HG03039 (cell line): ENCODE data around the gene TGFBR3.

Source experiments
- ATAC-seq: cut with Tn5 transposase; IDR thresholded peaks from one replicate; pipeline ENCODE4 v1.9.1; 2021; ENCODE audit warnings: mild to moderate bottlenecking, moderate library complexity; ENCODE audit not compliant: unreplicated experiment

Gene TGFBR3

DNA sequence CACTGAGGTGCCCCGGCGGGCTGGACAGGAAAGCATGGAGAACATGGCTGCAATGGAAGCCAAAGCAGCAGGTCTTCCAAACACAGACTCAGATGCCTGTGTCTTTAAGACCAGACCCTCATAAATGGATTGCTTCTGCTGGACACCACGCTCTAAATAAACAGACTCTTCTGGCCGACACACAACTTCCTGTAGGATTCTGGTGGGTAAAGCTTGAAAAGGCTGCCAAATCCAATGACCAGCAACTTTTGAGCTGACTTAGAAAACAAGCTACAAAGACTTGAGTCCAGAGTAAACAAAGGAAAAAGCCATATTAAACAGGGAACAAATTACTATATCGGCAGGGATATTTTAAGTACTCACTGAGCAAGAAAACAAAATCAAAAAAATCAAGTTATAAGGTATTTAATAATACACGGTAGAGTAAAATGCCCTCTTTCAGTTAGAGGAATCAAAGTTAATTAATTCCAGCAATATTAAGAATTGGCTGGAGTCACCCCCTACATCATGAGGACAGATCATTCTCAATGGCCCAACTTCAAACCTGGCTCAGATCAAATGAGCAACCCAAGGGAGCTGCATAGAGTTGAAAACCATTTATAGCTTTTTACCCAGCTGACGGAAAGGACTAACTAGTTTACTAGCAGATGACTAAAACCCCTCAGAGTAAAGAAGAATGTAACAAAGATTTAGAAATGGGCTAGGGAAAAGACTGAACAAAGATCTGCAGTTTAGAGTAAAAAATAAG is 102.4 kb downstream of the TGFBR3 start:
- ATAC-seq, result no peak

DNA sequence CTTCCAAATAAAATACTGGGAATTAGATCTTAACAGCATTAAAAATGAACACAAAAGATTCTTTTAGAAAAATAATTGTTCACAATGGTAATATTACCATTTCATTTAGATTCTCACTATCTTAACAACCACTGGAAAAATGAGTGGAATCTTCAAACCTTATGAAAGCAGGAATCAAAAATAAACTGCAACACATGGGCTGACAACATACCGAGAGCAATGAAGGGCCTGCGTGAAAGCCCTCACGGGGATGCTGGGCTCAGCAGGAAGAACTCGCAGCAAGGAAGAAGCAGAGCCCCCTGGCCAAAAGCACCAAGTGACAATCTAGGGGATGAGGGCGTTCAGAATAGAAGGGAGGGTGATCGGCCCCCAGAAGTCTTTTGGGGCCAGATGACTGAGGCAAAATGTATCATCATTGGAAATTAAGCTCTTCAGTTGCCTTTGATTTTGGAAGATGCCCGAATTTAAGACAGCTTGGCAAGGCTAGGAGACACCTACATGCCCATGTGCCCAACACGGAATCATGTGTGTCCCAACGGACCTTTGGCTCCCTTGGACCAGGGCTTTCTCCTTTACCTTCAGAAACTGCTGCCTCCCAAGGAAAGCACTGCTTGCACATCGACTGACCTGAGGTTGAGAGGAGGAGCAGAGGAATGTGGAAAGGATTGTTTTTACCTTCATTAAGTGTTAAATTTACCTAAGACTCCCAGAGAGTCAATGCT is 103.9 kb downstream of the TGFBR3 start:
- no peak for ATAC-seq

DNA sequence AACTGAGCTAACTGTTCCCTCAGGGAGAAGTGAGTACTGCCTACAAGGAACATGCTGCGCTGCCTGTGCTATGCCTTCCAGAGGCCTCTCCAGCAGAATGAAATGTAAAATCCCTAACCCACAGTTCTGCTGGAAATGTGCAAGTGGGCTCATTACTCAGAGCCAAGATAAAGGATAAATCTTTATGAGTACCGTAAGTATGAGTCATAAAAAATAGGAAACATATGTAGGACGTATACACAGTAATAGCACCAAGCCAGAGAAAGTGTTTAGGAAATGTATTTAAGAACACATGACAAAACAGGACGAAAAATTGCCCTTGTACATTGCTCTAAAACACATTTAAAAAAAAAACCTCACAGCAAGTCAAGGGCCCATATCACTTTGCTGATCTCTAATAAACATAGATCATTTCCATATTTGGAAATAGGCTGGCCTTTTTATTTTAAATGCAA is 104.6 kb downstream of the TGFBR3 start:
- no peak for ATAC-seq

DNA sequence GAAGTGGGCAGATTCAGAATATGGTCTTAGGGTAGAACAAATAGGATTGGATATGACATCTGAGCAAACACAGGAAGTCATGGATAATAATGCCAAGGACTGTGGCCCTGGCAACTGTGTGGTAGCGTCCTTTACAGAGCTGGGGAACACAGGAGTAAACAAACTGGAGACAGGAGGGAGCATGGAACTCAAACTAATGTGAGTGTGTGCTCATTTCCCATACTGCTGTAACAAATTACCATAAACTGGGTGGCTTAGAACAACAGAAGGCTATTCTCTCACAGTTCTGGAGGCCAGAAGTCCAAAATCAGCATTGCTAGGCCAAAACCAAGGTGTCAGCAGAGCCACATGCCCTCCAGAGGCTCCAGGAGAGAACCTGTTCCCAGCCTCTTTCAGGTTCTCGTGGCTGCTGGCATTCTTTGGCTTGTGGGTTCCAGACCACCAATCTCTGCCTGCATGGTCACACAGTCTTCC is 106.4 kb downstream of the TGFBR3 start:
- no peak for ATAC-seq

DNA sequence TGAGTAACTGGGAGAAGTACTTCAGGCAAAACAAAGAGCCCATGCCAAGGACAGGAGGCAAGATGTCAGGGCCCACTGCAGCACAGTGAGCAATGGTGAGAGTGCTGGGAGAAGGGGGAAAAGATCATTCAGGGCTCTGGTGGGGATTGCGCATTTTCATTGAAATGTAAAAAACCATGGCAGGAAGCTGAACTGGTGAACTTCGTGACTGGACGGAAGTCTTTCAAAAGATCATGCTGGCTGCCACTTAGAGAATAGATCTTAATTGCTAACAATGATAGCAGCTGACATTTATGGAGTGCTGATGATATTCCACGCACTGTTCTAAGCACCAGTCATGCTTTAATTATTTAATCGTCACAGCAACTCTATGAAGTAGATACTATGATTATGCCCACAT is 107.0 kb downstream of the TGFBR3 start:
- no peak for ATAC-seq

DNA sequence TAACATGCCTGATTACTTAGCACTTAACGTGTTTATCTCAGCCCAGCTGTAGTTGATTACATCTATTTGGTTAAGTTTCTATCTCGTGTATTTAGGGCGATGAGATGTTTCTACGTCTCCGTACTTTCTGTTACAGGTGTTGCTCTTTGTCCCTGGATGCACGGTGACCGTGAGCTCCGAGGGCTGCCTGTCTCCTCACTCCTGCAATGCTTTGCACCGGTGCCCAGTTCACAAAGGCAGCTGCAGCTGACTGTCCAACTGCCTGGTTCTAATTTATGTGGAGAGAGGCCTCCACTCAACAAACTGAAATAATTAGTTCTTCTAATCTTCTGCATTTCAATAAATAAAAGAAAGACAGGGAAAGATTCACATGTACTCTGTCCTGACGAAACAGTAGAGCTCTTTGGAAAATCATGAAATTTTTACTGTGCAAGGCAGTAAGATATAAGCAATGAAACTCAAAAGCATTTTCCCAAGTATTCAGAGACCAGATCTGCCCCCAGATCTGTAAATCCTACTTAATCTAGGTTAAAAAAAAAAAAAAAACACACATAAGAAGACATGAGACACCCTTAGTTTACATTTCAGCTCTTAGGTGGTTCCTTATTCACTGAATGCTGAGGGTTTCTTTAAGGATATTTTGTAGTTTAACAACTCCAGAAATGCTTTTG is 108.2 kb downstream of the TGFBR3 start:
- ATAC-seq, result no peak

DNA sequence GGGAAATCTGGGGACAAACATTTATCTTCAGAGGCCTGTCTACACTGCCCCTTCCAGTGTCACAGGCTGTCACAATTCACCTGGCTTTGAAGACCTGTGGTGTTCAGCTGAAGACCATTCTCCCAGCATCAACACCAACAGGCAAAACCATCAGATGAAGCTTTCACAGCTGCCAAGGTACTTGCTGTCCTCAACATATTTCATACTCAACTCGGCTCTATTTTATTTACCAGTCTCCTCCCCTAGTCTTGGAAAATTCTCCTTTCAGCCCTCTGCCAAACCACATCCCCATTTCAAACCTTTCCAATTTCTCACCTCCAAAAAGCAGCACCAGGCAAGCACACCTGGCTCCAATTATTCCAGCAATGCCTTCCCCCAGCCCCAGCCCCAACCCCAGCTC is 108.8 kb downstream of the TGFBR3 start:
- no peak for ATAC-seq

DNA sequence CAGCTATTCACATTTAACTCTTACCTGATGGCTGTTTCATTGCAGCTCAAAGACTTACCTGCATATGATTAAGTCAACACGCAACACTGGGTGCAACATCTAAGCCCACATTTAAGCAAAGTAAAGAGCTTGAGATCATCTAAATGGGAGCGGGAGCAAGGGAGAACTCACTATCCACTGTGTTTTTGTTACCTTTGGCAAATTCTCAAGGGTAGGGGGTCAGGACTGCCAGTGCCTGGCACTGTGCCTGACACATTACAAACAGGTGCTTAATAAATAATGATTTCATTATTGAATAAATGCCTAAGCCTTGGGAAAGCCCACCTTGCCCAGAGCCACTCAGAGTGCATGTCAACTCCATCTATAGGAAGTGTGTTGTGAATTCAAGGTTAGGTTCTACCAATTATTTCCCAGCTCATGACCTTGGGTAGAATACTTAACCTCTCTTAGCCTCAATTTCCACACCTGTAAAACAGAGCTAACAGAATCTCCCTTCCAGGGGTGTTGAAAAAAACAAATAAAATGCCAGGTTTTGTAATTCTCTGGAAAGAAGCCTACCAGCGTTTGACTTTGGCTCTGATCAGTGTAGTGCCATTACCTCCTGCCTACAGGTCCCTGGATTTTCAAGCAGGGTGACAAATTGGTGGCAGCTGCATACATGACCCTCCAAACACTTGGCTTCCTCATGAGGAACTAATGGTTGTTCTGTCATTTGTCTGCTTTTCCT is 109.7 kb downstream of the TGFBR3 start:
- ATAC-seq, result no peak

DNA sequence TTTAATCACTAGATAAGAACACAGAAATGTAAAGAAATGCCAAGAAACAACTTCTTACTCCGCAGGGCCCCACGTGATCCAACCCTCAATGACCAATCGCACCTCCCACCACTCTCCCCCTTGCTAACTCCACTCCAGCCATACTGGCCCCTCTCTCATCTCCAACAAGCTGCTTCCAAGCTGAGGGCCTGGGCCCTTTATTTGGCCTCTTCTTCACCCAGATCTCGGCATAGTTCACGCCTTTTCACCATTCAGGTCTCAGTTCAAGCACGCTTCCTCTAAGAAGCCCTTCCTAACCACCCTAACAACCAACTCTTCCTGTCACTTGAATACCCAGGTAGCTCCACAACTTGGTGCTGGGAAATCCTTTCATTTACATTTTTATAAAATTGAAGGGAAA is 110.7 kb downstream of the TGFBR3 start:
- no peak for ATAC-seq

DNA sequence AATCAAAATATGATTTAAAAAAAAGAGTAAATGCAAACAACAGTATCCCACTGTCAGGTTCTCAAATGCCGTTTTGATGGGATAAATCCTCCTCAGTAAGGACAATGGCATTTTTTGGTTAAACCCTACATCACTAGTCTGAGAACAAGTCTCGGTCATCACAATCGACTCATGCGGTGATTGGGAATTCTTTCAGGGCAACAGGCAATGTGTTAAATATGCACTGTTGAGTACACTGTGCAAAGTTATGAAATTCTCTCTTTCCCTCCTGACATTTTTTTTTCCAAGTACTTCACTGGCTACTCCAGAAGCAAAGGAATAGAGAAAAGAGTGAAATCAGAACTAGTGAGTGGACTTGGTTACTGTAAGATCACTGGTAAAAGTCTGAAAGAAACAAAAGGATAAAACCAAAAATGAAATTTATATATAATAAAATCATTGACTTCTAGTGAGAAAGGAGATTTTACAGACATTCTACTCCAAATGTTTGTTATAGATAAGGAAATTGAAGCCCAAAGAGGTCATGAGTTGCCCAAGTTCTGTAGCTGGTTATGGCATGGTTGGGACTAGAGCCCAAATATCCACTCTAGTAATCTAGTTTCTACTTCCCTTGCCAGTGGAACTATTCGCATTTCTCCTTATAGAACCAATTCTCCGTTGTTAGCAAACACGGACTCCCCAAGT is 111.3 kb downstream of the TGFBR3 start:
- no peak for ATAC-seq

DNA sequence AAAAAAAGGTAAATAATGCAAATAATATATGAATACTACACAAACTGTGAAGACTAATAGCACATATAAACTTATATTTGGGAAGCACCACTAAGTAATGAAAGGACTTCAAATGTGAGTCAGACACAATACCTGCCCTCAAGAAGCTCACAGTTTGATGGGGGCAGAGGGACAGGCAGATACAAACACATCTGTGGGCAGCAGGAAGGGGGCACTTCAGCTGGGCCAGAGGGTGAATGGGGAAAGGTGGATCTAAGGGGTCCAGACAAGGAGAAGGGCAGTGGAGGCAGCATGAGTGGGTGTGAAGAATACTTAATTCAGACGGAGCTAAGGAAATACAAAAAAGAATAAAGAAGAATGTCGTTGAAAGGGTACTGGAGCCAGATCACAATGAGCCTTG is 114.2 kb downstream of the TGFBR3 start:
- ATAC-seq, result no peak

DNA sequence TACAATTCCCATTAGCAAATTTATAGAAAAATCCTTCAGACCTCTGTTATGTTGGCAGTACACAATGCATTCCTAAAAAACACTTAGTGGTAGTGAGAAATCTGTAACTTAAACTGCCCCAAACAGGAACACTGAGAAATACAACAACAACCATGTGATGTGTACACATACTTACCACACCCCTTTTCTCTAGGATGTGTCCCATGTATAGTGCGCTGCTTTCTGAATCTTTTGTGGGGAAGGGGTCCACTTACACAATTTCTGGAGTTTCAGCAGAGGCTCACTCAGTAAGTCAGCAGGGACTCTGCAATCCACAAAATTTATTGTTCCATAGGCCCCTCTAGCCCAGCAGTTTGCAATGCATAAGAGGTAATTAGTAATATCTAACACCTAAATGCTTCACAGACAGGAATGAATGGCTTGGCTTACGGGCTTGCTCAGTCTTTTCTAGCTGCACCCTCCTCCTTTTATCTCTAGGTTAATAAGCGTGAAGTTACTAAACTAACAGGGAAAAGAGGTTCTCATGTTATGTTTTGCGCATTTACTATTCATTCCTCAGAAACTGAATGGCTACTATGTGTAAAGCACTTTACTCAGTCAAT is 115.2 kb downstream of the TGFBR3 start:
- no peak for ATAC-seq

DNA sequence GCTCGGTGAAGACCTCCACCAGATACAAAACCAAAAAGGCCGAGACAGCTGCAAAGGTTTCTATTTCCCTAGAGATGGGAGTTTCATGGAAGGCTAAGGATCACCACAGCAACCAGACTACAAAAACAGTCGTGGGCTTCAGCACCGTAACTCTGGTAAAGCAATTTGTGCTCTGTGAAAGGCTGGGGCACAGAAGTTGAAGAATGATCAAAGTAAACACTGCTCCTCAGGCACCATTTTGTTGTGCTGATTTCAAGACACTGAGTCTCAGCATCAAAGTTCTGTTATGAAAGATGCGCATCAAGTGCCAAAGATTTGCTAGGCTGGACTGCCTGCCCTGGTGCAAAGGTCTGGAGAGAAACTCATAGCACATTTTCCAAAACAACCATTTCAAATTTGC is 116.2 kb downstream of the TGFBR3 start:
- no peak for ATAC-seq

DNA sequence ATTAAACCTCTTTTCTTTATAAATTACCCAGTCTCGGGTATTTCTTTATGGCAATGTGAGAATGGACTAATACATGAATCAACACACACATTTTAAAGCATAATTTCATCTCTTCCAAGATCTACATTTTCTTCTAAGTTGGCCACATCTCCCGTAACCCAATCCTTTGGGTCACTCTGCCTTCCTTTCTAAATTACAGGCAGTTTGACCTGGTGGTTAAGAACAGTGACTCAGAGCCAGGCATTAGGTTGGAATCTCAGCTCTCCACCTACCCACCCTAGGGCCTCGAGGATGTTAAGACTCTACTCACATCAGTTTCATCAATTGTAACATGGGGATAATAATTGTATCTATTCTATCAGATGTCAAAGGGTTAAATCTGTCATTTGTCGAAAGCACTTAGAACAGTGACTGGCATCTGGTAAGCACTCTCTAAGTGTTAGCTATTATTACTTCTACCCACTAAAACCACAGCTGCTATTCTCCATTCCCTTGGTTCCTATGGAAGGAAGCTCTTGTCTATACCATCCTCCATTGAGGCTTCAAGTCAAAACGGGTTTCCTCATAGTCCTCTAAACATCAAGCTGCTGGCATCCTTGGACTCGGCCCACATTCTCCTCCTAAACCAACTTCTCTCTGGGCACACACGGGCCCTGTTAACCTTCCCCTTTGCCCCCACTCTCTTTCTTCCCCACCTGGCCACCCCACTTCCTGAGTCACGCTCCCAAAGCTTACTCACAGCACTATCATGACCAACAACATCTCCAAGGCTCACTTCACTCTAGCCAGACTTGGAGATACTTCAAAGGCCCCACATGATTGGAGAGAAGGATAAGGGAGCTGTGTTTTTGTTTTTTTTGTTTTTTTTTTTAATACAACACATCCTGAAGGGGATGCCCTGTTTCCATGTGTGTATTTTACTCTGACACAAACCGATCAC is 116.9 kb downstream of the TGFBR3 start:
- no peak for ATAC-seq

DNA sequence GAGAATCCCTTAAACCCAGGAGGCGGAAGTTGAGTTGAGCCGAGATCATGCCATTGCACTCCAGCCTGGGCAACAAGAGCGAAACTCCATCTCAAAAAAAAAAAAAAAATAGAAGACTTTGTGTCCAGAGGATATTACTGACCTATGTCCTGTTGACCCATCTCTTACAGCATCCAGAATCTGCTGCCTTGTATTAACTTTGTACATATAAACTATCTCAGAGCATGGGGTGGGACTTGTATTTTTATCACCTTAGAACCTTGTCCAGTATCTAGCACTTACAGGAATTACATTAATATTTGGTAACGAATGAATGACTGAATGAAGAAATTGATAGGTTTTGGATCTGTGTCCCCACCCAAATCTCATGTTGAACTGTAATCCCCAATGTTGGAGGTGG is 117.8 kb downstream of the TGFBR3 start:
- ATAC-seq, result no peak

DNA sequence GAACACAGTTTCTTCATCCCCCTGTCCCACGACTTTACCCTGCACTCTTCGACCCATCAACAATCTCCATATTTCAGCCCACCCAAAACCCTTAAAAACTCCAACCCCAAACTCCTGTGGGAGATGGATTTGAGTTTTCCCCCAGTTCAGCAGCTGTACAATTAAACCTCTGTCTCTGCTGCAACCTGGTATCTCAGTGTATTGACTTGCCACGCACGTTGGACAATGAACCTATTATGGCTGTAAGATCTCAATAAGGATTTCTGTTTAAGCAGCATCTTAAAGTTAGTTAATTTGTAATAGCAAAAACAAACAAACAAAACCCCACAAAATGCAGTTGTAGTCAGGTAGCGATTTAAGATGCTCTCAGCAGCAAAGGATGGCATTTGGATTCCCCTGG is 119.1 kb downstream of the TGFBR3 start:
- ATAC-seq, result no peak

DNA sequence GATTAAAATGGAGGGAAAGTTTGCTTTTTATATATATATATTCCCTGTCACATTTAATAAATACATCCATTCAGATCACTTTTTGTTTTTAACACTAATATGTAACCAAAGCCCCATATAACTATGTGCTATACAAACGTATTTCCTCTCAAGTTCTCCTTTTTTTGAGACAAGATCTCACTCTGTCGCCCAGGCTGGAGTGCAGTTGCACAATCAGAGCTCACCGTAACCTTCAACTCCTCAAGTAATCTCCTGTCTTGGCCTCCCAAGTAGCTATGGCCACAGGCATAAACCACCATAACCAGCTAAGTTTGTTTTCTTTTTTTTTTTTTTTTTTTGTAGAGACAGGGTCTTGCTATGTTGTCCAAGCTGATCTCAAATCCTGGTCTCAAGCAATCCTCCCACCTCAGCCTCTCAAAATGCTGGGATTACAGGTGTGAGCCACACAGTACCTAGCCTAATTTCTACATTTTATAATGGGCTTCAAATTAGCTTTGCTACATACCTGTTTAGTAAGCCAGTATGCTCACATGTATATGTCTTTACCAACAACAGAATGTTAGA is 120.0 kb downstream of the TGFBR3 start:
- ATAC-seq, result no peak

DNA sequence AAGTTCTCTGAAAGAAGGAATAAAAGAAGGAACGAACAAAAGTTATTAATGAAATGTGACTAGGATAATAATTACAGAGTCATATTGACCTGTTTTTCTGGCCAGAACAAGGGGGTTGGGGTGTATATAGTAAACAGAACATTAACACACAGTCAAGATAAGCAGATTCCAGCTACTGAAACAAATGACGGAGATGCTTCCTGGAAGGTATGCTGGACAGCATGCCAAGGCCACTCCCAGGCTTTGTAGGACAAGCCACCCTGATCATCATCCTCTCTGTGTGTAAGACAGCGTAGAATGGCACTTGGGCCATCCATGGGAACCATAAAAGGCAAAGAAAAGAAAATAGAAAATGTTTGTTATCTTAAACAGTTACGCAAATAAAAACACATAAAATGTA is 120.7 kb downstream of the TGFBR3 start:
- ATAC-seq, result no peak
